Testis (tissue), 3 donors: Measurements from ENCODE around the gene TTC9C. TPM values are rescaled to one million over a fixed set of nuclear protein-coding genes. Genes with fewer than 3 reads are reported as not detected.
A peak's percentile ranks its signal among the peaks of the same experiment; 100 is the strongest.
"Not testable (repeated sequence)": the region's sequence is repeated elsewhere in the genome, so short reads cannot be mapped to it uniquely, and the experiment has no call there.

Experiments
- DNase-seq: peaks from one replicate; pipeline ENCODE4 v3.0.0-alpha.2; 2019
- H3K27ac ChIP-seq, 2 donors: fragments of 200-600 bp; sonication (generic); one replicate each; pipeline ENCODE4 v1.5.1; 2019
- H3K27me3 ChIP-seq: fragments of 200-600 bp; sonication (generic); one replicate; pipeline ENCODE4 v1.5.1; 2019
- H3K36me3 ChIP-seq: fragments of 200-600 bp; sonication (generic); one replicate; pipeline ENCODE4 v1.5.1; 2017; ENCODE audit warnings: low read depth; ENCODE audit errors: missing control alignments
- H3K4me1 ChIP-seq: fragments of 200-600 bp; sonication (generic); one replicate; pipeline ENCODE4 v1.5.1; 2019
- H3K4me3 ChIP-seq, 2 donors: fragments of 200-600 bp; sonication (generic); one replicate each; pipeline ENCODE4 v1.5.1; 2017 to 2019
- H3K9me3 ChIP-seq: fragments of 200-600 bp; sonication (generic); one replicate; pipeline ENCODE4 v1.5.1; 2017
- POLR2A ChIP-seq: fragments of 450-650 bp; IDR thresholded peaks from one replicate; pipeline ENCODE4 v1.6.1; 2017; ENCODE audit warnings: antibody characterized with exemption, mild to moderate bottlenecking, moderate library complexity
- WGBS, 2 donors: methylation state at CpG; one replicate each; pipeline ENCODE4 v1.1.5; 2018; 5-methylcytosine and 5-hydroxymethylcytosine counted together
- intact Hi-C: fragments of 100-400 bp; cut with DNase I; formaldehyde crosslinking; loops from one replicate; pipeline ENCODE4 v1.15.1; 2023; ENCODE audit warnings: low total_unique reads
- polyA plus RNA-seq: library from polyadenylated mRNA; stranded (reverse); fragments of 350-450 nt; fragmentation: Illumina TruSeq; extraction: RNeasy Lipid Tissue Mini Kit (QIAGEN cat#74804); gene quantifications from one replicate; pipeline ENCODE4 v1.2.3, GENCODE V29; 2014; ENCODE audit warnings: low read depth, low replicate concordance; ENCODE audit not compliant: insufficient read depth
- total RNA-seq, 2 donors: library from RNA; depleted of rRNA; stranded (reverse); fragments of >200 nt; gene quantifications; one replicate each; pipeline ENCODE4 v1.2.3, GENCODE V29; 2016
- TF ChIP-seq, protein P1 (sequence below), 3 experiments: fragments of 450-650 bp in 2 of 3; fragments of 200-600 bp in 1 of 3; sonication (generic) in 1 of 3; IDR thresholded peaks; one replicate each; pipeline ENCODE4 v1.5.1; 2016 to 2019; ENCODE audit warnings: antibody characterized with exemption in 3 of 3, mild to moderate bottlenecking in 2 of 3, moderate library complexity in 1 of 3

TTC9C gene
- total and polyA plus RNA-seq, 3 donors from 2014 or later = 34.0 to 41.5 (median 39.5) TPM

DNA sequence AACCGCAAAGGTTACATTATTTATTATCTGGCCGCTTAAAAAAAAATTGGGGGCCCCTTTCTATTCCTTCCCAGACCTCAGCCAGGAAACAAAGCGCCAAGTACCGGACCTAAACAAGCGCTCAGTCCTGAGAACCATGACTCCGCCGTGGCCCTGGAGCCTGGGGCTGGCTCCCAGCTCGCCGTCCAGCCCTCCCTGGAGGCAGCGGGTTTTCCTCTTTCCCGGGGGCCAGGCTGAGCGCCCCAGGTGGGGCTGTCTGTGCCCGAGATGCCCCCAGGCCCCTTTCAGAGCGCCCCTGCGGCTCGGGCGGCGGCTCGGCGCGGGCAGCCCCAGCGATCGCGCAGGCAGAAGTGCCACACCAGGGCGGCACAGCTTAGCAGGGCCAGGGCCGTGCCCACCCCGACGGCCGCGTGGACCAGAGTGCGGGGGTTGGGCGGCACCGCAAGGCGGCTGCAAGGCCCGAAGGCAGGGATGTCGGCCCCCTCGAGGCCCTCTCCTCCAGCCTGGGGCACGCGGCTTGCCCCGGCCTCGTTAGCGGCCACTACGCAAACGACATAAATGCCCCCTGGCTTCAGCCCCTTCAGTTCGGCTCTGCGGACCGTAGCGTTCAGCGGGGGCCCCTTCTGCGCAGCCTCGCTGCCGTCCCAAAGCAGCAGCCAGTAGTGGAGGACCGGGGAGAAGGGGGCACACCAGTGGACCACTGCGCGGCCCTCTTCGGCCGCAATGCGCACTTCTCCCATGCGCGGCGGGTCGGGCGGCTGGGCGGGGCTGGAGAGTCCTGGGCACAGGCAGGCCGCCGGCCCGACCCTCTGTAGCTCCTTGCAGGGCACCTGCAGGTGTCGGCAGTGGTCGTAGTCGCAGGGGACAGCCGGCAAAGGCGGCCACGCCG, 40.5 kb upstream of the TTC9C start:
- Histone ChIP-seq H3K9me3 (no peaks in the 10 kb centered on the region), H3K27me3 (no peaks in the 10 kb centered on the region), H3K27ac (peak overlapping the region; percentile 44 to 61), H3K36me3 (no peaks in the 10 kb centered on the region), H3K4me3 (peak overlapping the region; percentile 17 to 34), H3K4me1 (peaks cover 19% of the 10 kb centered on the region)
- TF ChIP-seq, protein P1, sequence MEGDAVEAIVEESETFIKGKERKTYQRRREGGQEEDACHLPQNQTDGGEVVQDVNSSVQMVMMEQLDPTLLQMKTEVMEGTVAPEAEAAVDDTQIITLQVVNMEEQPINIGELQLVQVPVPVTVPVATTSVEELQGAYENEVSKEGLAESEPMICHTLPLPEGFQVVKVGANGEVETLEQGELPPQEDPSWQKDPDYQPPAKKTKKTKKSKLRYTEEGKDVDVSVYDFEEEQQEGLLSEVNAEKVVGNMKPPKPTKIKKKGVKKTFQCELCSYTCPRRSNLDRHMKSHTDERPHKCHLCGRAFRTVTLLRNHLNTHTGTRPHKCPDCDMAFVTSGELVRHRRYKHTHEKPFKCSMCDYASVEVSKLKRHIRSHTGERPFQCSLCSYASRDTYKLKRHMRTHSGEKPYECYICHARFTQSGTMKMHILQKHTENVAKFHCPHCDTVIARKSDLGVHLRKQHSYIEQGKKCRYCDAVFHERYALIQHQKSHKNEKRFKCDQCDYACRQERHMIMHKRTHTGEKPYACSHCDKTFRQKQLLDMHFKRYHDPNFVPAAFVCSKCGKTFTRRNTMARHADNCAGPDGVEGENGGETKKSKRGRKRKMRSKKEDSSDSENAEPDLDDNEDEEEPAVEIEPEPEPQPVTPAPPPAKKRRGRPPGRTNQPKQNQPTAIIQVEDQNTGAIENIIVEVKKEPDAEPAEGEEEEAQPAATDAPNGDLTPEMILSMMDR (IDR thresholded peaks at IDR 0.05) = no peak
- TF ChIP-seq POLR2A = no peak
- 38 to 66% methylated on average over 17 to 63 of the region's 74 CpGs for WGBS, 2 donors
- DNase-seq = no peak
- intact Hi-C loops = no loop called here

DNA sequence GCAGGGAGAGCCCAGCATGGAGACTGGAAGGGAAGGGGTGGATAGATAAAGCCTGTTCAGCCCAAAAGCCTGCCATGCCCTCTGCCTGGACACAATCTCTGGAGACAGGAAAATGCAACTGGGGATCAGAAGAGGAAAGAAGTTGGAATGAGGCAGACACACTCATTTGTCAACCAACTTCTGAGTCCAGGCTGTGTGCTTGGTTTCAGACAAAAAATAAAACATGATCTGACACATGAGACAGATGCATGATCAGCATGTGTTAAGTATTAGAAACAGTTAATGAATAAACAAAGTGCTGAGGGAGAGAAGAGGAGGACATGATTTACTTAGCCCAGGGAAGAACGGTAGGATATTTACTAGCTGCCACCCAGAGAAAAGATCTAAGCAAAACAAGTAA, 39.8 kb upstream of the TTC9C start:
- Histone ChIP-seq H3K4me1 (peaks cover 19% of the 10 kb centered on the region), H3K9me3 (no peaks in the 10 kb centered on the region), H3K27ac (peak overlapping the region; percentile 44 to 61), H3K36me3 (no peaks in the 10 kb centered on the region), H3K4me3 (peak overlapping the region; percentile 17 to 34), H3K27me3 (no peaks in the 10 kb centered on the region)
- intact Hi-C loops = no loop called here
- TF ChIP-seq POLR2A = no peak
- TF ChIP-seq, protein P1 (IDR thresholded peaks at IDR 0.05) = no peak
- DNase-seq = no peak
- WGBS, 2 donors = 25 to 28% methylated on average over 1 of the region's 1 CpG

DNA sequence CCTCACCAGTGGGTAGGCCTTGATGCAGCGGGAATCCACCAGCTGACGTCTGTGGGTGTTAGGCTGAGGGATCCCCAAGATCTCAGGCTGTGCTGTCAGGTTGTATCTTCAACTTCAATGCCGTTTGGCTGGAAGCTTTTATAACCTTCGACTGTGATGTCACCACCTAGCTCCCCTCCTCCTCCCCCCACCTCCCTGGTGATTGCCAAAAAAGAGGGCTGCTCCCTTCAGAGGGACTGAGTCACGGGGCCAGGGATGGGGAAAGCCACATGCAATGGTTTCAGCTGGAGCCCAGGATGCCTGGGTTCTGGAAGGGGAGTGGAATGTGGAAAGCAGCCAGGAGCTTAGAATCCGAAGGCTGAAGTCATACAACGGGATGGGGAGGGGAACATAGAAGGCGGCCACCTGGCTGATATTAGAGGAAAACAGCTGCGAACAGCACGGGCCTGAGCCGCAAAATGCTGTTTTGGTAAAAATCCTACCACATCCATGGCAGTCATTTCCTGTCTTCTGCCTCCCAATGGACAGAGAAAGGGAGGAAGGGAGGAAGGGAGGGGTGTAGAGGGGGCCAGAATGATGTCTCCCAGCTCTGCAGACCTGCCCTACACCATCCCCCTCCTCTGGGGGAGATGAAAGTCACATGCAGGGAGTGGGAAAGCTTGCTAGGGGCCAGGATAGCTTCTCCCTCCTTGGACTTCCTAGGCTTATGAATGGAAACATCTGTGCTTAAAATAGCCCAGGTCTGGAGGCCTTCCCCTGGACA, 38.7 kb upstream of the TTC9C start, which contains the start of gene LRRN4CL:
Gene LRRN4CL (minus strand): TSS at position 110 of the 763 bp plus-strand sequence. CDS start 1,022 bp downstream, outside the sequence.
- Histone ChIP-seq H3K27me3 (no peaks in the 10 kb centered on the region), H3K9me3 (no peaks in the 10 kb centered on the region), H3K4me3 (peak within 1 kb of the TSS; percentile 17 to 34), H3K27ac (peak within 1 kb of the TSS; percentile 44 to 63), H3K4me1 (peaks cover 19% of the 10 kb centered on the region), H3K36me3 (no peaks in the 10 kb centered on the region)
- TF ChIP-seq, protein P1 (IDR thresholded peaks at IDR 0.05) = no peak
- TF ChIP-seq POLR2A = no peak
- 35 to 45% methylated on average over 11 of the region's 11 CpGs for WGBS, 2 donors
- DNase-seq = peak; percentile 75
- intact Hi-C loops = no loop called here

DNA sequence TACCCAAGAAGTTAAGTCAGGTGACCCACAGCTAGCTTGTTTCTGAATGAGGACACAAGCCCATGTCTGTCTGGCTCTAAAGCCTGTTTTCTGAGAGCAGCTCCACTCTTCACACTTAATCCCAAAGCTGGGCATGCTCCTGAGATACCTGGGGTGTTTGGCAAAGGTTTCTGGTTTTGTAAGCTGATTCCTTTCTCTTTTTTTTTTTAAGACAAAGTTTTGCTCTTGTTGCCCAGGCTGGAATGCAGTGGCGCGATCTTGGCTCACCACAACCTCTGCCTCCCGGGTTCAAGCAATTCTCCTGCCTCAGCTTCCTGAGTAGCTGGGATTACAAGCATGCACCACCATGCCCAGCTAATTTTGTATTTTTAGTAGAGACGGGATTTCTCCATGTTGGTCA, 34.7 kb upstream of the TTC9C start:
- H3K4me1 ChIP-seq = peaks cover 14% of the 10 kb centered on the region
- DNase-seq, H3K9me3 ChIP-seq, H3K27me3 ChIP-seq, intact Hi-C loops, H3K27ac ChIP-seq, H3K4me3 ChIP-seq, H3K36me3 ChIP-seq: not testable (repeated sequence)
- WGBS, 2 donors = 72 to 78% methylated on average over 4 of the region's 4 CpGs
